LNCaP clone FGC (cell line): ENCODE measurements around the gene BTBD9.

Source experiments
- DNase-seq: peaks from one replicate; pipeline ENCODE4 v3.0.0-alpha.2; 2011; ENCODE audit warnings: low read depth
- H3K4me3 ChIP-seq: 2 replicates; pipeline ENCODE4 v1.5.1; 2011; ENCODE audit warnings: mild to moderate bottlenecking, low read depth, low read length, control low read depth
- TF ChIP-seq, protein P1 (sequence below): IDR thresholded peaks from 2 replicates; pipeline ENCODE4 v1.5.1; 2012; ENCODE audit warnings: mild to moderate bottlenecking; ENCODE audit not compliant: control insufficient read depth, insufficient read depth; ENCODE audit errors: extremely low read depth

BTBD9 gene

DNA sequence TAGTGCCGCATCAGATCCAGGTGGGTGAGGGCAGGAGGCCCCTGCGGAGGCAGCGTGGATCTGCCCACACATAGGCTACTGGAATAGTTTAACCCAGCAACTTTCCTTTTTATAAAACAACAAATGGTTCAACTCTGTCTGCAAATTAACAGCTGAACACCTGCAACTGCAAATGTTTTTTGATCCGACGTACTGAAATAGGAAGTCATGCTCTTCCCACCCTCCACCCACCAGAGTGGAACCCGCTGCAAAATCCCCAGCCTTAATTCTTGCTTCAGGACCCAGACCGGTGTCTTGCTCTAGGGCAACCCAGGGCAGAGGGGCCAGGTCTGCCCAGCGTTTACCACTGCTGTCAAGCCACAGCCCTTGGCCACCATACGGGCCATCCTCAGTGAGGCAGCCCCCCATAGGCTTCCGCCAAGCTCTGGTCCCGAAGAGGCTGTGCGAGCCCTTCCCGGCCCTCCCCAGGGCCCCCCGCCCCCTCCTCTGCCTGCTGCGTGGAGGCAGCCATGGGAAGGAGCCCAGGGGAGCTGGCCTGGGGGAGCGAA is 485.9 kb downstream of the BTBD9 start:
- TF ChIP-seq, protein P1, sequence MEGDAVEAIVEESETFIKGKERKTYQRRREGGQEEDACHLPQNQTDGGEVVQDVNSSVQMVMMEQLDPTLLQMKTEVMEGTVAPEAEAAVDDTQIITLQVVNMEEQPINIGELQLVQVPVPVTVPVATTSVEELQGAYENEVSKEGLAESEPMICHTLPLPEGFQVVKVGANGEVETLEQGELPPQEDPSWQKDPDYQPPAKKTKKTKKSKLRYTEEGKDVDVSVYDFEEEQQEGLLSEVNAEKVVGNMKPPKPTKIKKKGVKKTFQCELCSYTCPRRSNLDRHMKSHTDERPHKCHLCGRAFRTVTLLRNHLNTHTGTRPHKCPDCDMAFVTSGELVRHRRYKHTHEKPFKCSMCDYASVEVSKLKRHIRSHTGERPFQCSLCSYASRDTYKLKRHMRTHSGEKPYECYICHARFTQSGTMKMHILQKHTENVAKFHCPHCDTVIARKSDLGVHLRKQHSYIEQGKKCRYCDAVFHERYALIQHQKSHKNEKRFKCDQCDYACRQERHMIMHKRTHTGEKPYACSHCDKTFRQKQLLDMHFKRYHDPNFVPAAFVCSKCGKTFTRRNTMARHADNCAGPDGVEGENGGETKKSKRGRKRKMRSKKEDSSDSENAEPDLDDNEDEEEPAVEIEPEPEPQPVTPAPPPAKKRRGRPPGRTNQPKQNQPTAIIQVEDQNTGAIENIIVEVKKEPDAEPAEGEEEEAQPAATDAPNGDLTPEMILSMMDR = no peak
- H3K4me3 ChIP-seq = no peak overlapping the region
- no peak for DNase-seq

- no peak for DNase-seq
- no peak overlapping the region for H3K4me3 ChIP-seq
- TF ChIP-seq, protein P1 = no peak
Observed at GRCh38 chr6:38153076-38153797, 486.5 kb downstream of the BTBD9 start.

GRCh38 chr6:38152620-38153019 is 487.1 kb downstream of the BTBD9 start:
- no peak overlapping the region for H3K4me3 ChIP-seq
- no peak for DNase-seq
- TF ChIP-seq, protein P1 = no peak

GRCh38 chr6:38151580-38152500 is 487.9 kb downstream of the BTBD9 start:
- TF ChIP-seq, protein P1 = no peak
- no peak for DNase-seq
- H3K4me3 ChIP-seq = no peak overlapping the region

GRCh38 chr6:38150681-38151296 is 488.9 kb downstream of the BTBD9 start:
- peak; percentile 81 for DNase-seq
- TF ChIP-seq, protein P1 = no peak

GRCh38 chr6:38150021-38150420 is 489.7 kb downstream of the BTBD9 start:
- TF ChIP-seq, protein P1 = no peak
- no peak overlapping the region for H3K4me3 ChIP-seq
- no peak for DNase-seq

More at GRCh38 chr6:38150681-38151296, 488.9 kb downstream of the BTBD9 start:
- no peak overlapping the region for H3K4me3 ChIP-seq
